ENCODE results near the gene BRSK2.

BRSK2 gene

GRCh38 chr11:1484061-1484671 lies 94.4 kb downstream of the BRSK2 start:
- no peak for DNase-seq

- no peak for DNase-seq
Observed at GRCh38 chr11:1484695-1485503, 95.2 kb downstream of the BRSK2 start.

- no peak for DNase-seq
Observed at GRCh38 chr11:1485504-1485885, 95.8 kb downstream of the BRSK2 start.

GRCh38 chr11:1486054-1486825 lies 96.5 kb downstream of the BRSK2 start, which contains the start of gene MOB2:
Gene MOB2, minus strand, starts transcription at chr11:1486779. Its CDS starts 223 bp downstream, at chr11:1486556.
- DNase-seq, result no peak

GRCh38 chr11:1487091-1487850 lies 97.5 kb downstream of the BRSK2 start:
- DNase-seq, result no peak

GRCh38 chr11:1487851-1488574 lies 98.3 kb downstream of the BRSK2 start:
- DNase-seq, result no peak

GRCh38 chr11:1488575-1489180 lies 98.9 kb downstream of the BRSK2 start:
- no peak for DNase-seq

- no peak for DNase-seq
Observed at GRCh38 chr11:1490651-1491050, 100.9 kb downstream of the BRSK2 start.

- no peak for DNase-seq
Observed at GRCh38 chr11:1491379-1491778, 101.6 kb downstream of the BRSK2 start.

GRCh38 chr11:1493650-1494244 lies 104.0 kb downstream of the BRSK2 start:
- DNase-seq, result no peak

GRCh38 chr11:1494650-1495049 lies 104.9 kb downstream of the BRSK2 start:
- no peak for DNase-seq

GRCh38 chr11:1496091-1496760 lies 106.5 kb downstream of the BRSK2 start:
- no peak for DNase-seq

GRCh38 chr11:1496761-1497095 lies 107.0 kb downstream of the BRSK2 start:
- no peak for DNase-seq

- no peak for DNase-seq
Observed at GRCh38 chr11:1497600-1497999, 107.9 kb downstream of the BRSK2 start.

- no peak for DNase-seq
Observed at GRCh38 chr11:1498262-1498661, 108.5 kb downstream of the BRSK2 start.

- DNase-seq, result no peak
Observed at GRCh38 chr11:1499261-1499890, 109.6 kb downstream of the BRSK2 start.

GRCh38 chr11:1499899-1500298 lies 110.2 kb downstream of the BRSK2 start:
- no peak for DNase-seq

GRCh38 chr11:1500466-1501420 lies 111.0 kb downstream of the BRSK2 start:
- no peak for DNase-seq
